Pancreas (tissue), 10 donors: ENCODE results near the gene RNF207. TPM values are rescaled to one million over a fixed set of nuclear protein-coding genes. Genes with fewer than 3 reads are reported as not detected.
A peak's percentile ranks its signal among the peaks of the same experiment; 100 is the strongest.

Experiments used
- ATAC-seq, 4 donors: fragments of 200-7000 bp; cut with Tn5 transposase; one replicate each; pipeline versions ENCODE4 v1.8.0 to v1.9.1; 2020; ENCODE audit warnings: mild to moderate bottlenecking in 4 of 4, moderate library complexity in 4 of 4
- DNase-seq, 6 donors: peaks; one replicate each; pipeline ENCODE4 v3.0.0-alpha.2; 2020
- FAIRE-seq: peaks from 2 replicates; lab custom pipeline; 2012; peaks lifted over from hg19 to GRCh38; lab: Jason Lieb, UNC
- H3K27ac ChIP-seq, 4 donors: fragments of 200-600 bp; sonication (generic); 1 replicate in 3 of 4; 2 replicates in 1 of 4; pipeline versions ENCODE4 v1.5.0 to v1.8.0; 2020
- H3K27me3 ChIP-seq, 4 donors: fragments of 200-600 bp; one replicate each; pipeline ENCODE4 v1.8.0; 2021
- H3K36me3 ChIP-seq, 3 donors: fragments of 200-600 bp; sonication (generic) in 1 of 3; one replicate each; pipeline versions ENCODE4 v1.5.0 to v1.8.0; 2020 to 2021
- H3K4me1 ChIP-seq, 3 donors: fragments of 200-600 bp; one replicate each; pipeline ENCODE4 v1.8.0; 2021
- H3K4me3 ChIP-seq, 4 donors: fragments of 200-600 bp; sonication (generic) in 2 of 4; one replicate each; pipeline versions ENCODE4 v1.5.0 to v1.8.0; 2020 to 2021
- H3K9me3 ChIP-seq, 4 donors: fragments of 200-600 bp; one replicate each; pipeline ENCODE4 v1.8.0; 2021
- WGBS, 2 donors: extraction: QIAGEN DNeasy Blood & Tissue Kit; methylation state at CpG; one replicate each; pipeline ENCODE4 v1.1.7; 2013; 5-methylcytosine and 5-hydroxymethylcytosine counted together
- intact Hi-C, 3 donors: fragments of 100-400 bp; cut with DNase I; formaldehyde crosslinking; loops; one replicate each; pipeline versions ENCODE4 v1.11.1 to v1.14.2; 2022
- polyA plus RNA-seq, 2 donors: library from polyadenylated mRNA; stranded (reverse); fragments of 200-250 nt; gene quantifications; one replicate each; pipeline ENCODE4 v1.2.3, GENCODE V29; 2013
- total RNA-seq, 6 donors: library from RNA; stranded (reverse); fragmentation: NEBNext Ultra II Directional in 4 of 6; extraction: Animal tissue kit (Norgen Biotek cat#: 25700) in 4 of 6; gene quantifications; one replicate each; pipeline versions ENCODE4 v1.2.1 to v1.2.4, GENCODE V29; 2021 to 2023
- TF ChIP-seq, protein P1 (sequence below), 4 donors: fragments of 200-600 bp; sonication (generic) in 3 of 4; IDR thresholded peaks; one replicate each; pipeline versions ENCODE4 v1.5.0 to v1.8.0; 2021; ENCODE audit warnings: antibody characterized with exemption in 4 of 4
- donor health status: healthy with polysubstance abuse.
- donor health status: DM: no; HTN: no; CAD: no; lungs with moderate emphysema.
- donor health status: DM: no; HTN: no; CAD: no.
- donor health status: control.
- donor health status: control.
- donor health status: Bipolar disorder and iron deficiency.
- donor health status: DM: yes; HTN: yes; CAD: no.
- donor health status: DM: no; HTN: no; CAD: no.
- donor health status: DM: no; HTN: no; CAD: no.
- donor health status: DM: yes; HTN: yes; CAD: no.

The RNF207 gene
- total and polyA plus RNA-seq, 8 donors: 7.1 to 52.8 (median 13.4) TPM

DNA sequence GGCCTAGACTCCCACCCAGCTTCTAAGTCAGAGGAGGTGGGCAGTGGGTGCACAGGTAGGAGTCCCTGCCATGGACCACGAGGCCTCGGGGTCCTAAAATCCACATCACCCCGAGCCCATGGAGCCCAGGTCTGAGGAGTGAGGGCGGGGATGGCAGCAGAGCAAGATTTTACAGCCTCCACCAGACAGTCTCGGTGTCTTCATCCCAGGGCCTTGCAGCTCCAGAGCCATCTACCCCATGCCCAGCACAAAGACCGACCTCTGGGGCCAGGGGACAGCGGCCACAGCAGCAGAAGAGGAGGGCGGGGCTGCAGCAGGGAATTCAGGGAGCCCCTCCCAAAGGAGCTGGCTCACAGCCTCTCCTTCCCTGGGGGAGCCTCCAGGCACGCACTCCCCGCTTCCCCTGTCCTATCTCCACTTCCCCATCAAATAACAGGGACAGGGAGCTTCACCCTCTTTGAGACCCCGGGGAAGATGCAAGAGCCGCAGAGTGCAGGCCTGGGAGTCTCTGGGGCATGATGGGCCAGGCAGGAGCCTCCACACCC is 40.4 kb upstream of the RNF207 start:
- DNase-seq (no peak), FAIRE-seq (no peak), ATAC-seq (no peak)
- TF ChIP-seq, protein P1, sequence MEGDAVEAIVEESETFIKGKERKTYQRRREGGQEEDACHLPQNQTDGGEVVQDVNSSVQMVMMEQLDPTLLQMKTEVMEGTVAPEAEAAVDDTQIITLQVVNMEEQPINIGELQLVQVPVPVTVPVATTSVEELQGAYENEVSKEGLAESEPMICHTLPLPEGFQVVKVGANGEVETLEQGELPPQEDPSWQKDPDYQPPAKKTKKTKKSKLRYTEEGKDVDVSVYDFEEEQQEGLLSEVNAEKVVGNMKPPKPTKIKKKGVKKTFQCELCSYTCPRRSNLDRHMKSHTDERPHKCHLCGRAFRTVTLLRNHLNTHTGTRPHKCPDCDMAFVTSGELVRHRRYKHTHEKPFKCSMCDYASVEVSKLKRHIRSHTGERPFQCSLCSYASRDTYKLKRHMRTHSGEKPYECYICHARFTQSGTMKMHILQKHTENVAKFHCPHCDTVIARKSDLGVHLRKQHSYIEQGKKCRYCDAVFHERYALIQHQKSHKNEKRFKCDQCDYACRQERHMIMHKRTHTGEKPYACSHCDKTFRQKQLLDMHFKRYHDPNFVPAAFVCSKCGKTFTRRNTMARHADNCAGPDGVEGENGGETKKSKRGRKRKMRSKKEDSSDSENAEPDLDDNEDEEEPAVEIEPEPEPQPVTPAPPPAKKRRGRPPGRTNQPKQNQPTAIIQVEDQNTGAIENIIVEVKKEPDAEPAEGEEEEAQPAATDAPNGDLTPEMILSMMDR (IDR thresholded peaks at IDR 0.05): no peak
- intact Hi-C loops: no loop called here
- no peak overlapping the region for H3K27ac ChIP-seq
- 45 to 61% methylated on average over 11 to 12 of the region's 12 CpGs for WGBS, 2 donors
- H3K9me3 ChIP-seq: no peaks in the 10 kb centered on the region
- no peaks in the 10 kb centered on the region for H3K4me1 ChIP-seq
- H3K36me3 ChIP-seq: no peaks in the 10 kb centered on the region
- no peak overlapping the region for H3K4me3 ChIP-seq
- H3K27me3 ChIP-seq: no peaks in the 10 kb centered on the region

DNA sequence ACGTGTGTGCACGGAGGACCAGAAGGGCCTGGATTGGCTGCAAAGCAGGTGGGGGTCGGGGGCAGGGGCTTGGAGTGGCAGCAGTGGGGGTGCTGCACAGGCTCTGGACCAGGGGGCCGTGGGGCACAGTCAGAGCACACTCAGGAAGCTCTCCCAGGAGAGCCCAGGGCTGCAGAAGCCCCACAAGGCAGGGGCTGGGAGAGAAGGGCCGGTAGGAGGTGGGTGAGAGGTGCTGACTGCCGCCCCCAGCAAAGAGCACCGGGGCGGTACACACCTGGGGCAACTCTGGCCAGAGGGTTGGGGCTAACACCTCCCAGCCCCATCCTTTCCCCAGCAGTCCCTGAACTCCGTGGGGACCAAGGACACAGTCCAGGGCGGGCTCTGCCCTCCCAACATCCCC is 39.7 kb upstream of the RNF207 start:
- intact Hi-C loops: no loop called here
- 41 to 48% methylated on average over 9 to 10 of the region's 10 CpGs for whole genome bisulfite sequencing, 2 donors

DNA sequence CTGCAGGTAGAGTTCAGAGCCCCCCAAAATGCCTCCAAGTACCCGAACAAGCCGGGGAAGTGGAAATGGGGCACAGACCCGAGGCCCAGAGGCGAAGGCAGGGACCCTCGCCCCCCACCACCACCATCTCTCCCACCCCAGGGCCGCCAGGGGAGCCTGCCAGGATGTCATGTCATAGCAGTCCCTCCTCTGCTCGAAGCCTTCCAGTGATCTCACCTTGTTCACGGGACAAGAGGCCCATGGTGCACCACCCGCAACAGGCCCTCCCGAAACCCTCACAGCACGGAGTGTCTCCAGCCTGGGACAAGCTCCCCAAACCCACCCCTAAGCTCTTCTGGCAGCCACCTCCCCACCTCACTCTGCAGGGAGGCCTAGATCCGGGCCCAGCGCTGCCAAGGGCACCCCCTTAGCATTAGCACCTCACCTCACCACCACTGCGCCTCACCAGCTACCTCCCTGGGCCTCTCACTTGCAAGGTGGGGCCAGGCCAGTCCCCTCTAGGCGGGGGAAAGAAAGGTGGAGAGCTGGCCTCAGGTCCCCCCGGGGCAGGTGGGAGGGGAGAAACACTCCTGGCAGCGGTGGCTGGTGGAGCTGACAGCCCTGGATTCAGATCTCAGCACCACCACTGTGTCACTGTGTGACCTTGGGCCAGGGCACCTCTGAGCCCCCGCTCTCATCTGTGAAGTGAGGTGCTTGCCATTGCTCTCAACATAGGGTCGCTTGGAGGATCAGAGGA is 39.1 kb upstream of the RNF207 start:
- ATAC-seq: no peak
- Histone ChIP-seq H3K36me3 (no peaks in the 10 kb centered on the region), H3K9me3 (no peaks in the 10 kb centered on the region), H3K4me1 (no peaks in the 10 kb centered on the region), H3K4me3 (no peak overlapping the region), H3K27me3 (no peaks in the 10 kb centered on the region), H3K27ac (no peak overlapping the region)
- no peak for FAIRE-seq
- WGBS, 2 donors: 58 to 77% methylated on average over 19 of the region's 19 CpGs
- TF ChIP-seq, protein P1 (IDR thresholded peaks at IDR 0.05): no peak
- intact Hi-C loops: no loop called here
- DNase-seq: peak in 1 of 6 donors; percentile 40

More for the DNA sequence above, 39.7 kb upstream of the RNF207 start:
- no peaks in the 10 kb centered on the region for H3K36me3 ChIP-seq
- H3K27me3 ChIP-seq: no peaks in the 10 kb centered on the region
- FAIRE-seq: no peak
- H3K4me1 ChIP-seq: no peaks in the 10 kb centered on the region
- no peak overlapping the region for H3K4me3 ChIP-seq
- ATAC-seq: no peak
- H3K27ac ChIP-seq: no peak overlapping the region
- H3K9me3 ChIP-seq: no peaks in the 10 kb centered on the region
- TF ChIP-seq, protein P1 (IDR thresholded peaks at IDR 0.05): no peak
- peak in 1 of 6 donors; percentile 39 for DNase-seq

DNA sequence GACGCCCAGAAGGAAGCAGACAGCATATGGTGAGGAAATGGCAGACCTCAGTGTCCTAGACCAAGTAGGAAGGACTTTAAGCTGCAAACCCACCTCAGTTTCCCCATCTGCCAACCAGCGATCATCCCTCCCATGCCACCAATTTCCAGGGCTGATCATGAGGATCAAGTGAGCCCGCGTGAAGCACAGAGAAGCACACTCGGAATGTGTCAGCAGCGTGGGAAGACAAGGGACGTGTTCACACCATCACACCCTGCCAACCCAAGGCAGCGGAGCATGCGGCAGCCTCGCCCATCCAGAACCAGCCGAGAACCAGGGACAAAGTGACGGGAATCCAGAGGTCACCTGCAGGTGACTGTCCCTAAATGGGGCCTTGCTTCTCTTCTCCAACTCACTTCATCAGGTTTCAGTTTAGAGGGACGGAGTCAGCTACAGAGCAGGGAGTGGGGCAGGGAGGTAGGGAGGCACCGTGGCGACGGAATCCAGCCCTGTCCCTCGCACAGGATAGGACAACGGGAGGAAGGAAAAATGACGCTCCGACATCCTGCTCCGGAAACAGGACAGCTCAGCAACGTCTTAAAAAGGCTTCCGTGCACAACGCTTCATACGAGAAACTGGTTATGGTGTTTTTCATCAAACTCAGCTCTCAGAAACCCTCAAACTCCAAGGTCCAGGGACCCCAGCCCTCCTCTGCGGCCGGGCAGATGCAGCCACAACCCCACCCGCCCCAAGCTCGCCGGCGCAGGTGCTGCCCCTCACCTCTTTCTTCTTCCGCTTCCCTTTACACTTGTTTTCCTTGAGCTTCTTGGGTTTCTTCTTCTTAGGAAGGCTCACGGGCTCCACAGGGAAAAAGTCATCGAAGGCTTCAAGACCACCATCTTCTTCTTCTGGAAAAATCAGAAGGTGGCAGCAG is 38.3 kb upstream of the RNF207 start:
- WGBS, 2 donors: 57 to 69% methylated on average over 34 of the region's 34 CpGs
- TF ChIP-seq, protein P1 (IDR thresholded peaks at IDR 0.05): no peak
- DNase-seq: no peak
- FAIRE-seq: no peak
- Histone ChIP-seq H3K4me3 (no peak overlapping the region), H3K36me3 (no peaks in the 10 kb centered on the region), H3K4me1 (no peaks in the 10 kb centered on the region), H3K9me3 (no peaks in the 10 kb centered on the region), H3K27ac (no peak overlapping the region), H3K27me3 (no peaks in the 10 kb centered on the region)
- ATAC-seq: no peak
- intact Hi-C loops: no loop called here
